Stimulated activated CD4-positive, alpha-beta T cell treated with anti-CD3 and anti-CD28 coated beads, Interleukin-4, amount 100 ng/mL, for 4 hours (primary cell): ENCODE results near the gene IFNA8.
"Not testable (repeated sequence)": the region's sequence is repeated elsewhere in the genome, so short reads cannot be mapped to it uniquely, and the experiment has no call there.

Experiments
- DNase-seq, 2 experiments: peaks; one replicate each; pipeline ENCODE4 v3.0.0-alpha.2; 2020

IFNA8 gene

GRCh38 chr9:21408817-21409216, at the start of gene IFNA8:
Gene IFNA8 (plus strand): TSS chr9:21409117. CDS start chr9:21409177, 60 bp downstream.
- no peak for DNase-seq

- DNase-seq, result no peak
Measured at GRCh38 chr9:21362287-21362686, 46.6 kb upstream of the IFNA8 start.

DNA sequence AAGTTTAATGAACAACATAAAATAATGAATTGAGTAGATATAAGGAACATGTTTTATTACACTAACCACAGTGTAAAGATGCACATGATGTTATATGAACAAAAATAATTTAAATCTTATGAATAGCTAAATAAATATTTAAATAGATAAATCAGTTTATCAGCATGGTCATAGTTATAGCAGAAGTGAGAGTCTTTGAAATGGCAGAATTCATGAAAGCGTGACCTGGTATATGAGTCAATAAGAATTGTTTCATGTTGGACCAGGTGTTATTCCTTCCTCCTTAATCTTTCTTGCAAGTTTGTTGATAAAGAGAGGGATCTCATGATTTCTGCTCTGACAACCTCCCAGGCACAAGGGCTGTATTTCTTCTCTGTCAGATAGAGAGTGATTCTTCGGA, 41.7 kb upstream of the IFNA8 start:
- not testable (repeated sequence) for DNase-seq

GRCh38 chr9:21367957-21368356, 41.0 kb upstream of the IFNA8 start, which contains the start of gene IFNA13:
Gene IFNA13 (minus strand): TSS chr9:21368057. CDS start chr9:21368010, 47 bp downstream.
- no peak for DNase-seq

DNA sequence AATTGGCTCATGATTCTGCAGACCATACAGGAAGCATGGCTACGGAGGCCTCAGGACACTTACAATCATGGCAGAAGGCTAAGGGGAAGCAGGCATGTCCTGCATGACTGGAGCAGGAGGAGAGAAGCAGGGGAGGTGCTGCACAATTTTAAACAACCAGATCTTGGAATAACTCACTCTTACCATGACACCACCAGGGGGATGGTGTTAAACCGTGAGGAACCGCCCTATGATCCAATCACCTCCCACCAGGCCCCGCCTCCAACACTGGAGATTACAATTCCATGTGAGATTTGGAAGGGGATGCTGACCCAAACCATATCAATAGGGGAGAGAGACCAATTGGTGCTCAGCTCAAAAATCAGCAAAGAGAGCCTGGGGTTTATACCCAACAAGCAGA, 37.5 kb upstream of the IFNA8 start:
- not testable (repeated sequence) for DNase-seq

DNA sequence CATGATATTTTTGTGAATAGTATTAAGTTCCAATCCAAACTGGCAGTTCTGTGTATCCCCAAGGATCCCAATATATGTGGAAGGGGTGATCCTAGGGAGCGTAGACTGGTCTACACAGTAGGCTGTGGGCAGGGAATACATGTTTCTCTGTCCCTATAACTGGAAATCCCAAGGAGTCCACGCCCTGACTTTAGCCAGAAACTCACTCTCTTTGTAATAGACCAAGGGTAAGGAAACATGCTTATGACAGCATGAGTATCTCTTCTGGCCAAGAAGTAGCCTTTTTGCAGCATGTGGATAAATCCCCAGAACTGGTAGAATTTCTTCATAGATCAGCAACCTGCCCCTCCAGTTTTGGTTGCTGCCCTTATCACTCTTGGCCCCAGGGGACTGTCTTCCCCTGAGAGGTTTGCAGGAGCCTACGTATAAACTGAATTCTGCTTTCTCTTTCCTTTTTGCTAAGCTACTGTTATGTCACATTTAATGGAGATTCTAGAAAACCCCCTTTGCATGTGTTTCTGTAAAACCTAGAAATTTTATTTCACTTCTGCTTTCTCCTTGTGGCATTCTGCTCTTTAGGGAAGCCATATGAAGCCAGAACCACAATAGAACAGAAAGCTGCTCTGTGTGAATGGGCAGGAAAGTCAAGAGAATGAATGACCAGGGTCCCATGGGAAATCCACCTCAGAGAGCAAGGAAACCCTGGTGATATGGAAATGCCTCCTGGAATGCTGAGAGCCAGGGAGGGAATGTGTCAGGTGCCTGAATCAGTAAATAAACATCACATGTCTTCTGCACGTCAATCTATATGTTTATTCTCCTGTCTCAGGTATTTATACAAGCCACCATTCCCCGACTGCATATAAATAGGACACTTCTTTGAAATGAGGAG, 27.2 kb upstream of the IFNA8 start:
- peak in 1 of 2 experiments; percentile 6 for DNase-seq

- no peak for DNase-seq
Measured at GRCh38 chr9:21383627-21384026, 25.3 kb upstream of the IFNA8 start.

GRCh38 chr9:21385131-21385670, 23.7 kb upstream of the IFNA8 start, which contains the start of gene IFNA2:
Gene IFNA2 (minus strand): TSS chr9:21385398. CDS start chr9:21385329, 69 bp downstream.
- DNase-seq, result no peak

DNA sequence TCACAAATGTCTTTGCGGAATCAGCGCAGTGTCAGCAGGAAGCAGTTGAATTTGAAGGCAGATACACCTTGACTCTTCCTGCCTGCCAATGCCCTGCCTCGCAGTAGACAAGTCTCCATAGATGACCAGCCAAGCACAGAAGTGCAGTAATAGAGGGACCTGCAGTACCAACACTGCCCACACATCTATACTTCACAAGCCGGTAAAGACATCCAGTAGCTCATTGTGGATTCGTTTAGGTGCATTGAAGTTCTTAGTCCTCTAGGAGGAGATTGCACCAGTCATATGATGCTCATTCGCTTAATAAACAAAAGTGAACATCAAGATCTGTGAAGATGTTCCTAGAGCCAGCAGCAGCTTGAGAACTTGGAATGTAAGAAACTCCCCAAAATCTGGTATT, 16.6 kb upstream of the IFNA8 start:
- no peak for DNase-seq

- DNase-seq, result peak; percentile 52 to 65
Measured at GRCh38 chr9:21395778-21396717, 12.9 kb upstream of the IFNA8 start.

GRCh38 chr9:21398955-21399489, 9.9 kb upstream of the IFNA8 start:
- no peak for DNase-seq

DNA sequence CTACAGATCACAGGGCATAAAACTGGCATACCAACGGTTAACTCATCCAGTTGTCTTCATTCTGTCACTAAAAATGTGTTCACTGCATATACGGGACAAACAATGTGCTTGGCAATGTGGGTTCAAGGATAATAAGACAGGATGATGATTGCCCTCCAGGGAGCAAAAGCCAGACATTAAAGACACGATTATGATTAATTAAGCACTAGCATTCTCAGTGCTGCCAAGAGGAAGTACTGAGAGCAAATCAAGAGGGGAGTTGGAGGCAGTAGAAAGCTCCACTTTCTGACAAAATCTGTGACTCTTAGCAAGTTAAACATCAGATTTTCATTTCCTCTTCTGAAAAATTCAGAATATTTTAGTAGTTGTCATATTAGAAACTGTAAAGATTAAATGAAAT, 9.0 kb upstream of the IFNA8 start:
- no peak for DNase-seq

DNA sequence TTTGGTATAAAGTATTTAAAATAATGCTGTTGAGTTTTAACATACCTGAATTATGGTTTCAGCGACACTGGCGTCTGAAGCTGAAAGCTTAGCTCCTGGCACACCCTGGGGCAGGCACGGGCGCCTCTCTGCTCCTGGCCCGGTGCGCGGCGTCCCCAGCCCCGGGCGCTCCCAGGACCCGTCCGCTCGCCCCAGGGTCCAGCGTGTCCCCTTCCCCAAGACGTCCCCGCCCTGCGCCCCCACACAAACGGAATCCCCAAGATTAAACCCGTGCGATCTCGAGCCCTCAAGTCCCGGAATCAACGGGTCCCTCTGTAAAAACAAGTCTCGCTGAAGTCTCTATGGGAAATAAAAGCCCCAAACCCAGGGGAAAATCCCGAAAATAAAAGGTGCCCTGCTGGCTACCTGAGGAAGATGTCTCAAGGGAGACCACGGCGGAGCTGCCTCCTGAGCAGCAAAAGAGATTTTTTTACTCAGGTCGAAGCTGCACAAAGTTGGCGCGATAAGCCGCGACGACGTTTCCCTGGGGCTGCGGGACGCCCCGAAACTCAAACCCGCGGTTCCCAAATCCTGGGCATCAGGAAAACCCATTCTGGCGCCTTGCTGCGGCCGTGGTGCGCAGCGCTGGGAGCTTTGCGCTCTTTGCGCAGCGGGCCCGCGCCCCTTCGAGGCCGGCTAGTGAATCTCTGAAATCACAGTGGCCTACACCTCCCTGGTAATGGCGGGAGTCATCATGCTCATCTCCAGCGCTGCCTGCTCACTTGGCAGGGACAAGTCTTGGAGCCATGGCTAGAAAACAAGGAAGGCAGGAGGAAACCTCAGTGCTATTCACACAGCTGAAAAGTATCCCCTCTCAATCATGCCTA, 6.3 kb upstream of the IFNA8 start:
- no peak for DNase-seq

DNA sequence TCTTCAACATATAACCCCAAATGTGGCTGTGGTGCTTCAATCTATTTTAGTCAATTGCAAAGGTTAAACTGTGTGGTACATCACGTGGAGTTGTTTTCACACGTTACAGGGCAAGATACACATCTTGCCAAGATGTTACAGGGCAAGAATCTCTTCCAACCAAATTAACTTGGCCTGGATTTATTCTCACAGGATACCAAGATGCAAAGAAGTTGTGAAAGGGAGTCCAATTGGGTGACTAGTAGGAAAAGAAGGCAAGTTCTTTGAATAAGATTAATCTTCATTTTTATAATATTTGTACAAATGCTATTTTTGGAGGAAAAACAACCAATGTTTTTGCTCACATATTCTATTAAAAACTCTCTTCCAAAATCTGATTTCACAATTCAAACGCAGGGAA, 4.8 kb upstream of the IFNA8 start:
- DNase-seq, result no peak

DNA sequence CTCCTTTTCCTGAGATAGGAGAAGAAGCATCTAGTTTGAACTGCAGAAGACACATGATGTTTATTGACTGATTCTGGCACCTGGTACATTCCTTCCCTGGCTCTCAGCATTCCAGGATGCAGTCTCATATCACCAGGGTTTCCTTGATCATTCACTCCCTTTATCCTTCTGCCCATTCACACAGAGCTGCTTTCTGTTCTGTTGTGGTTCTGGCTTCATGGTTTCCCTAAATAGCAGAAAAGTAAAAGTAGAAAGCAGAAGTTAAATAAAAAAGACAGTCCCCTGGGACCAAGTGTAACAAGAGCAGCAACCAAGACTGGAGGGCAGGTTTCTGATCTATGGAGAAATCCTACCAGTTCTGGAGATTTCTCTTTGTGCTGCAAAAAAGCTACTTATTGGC, 3.2 kb downstream of the IFNA8 start:
- no peak for DNase-seq

GRCh38 chr9:21413151-21413550, 4.2 kb downstream of the IFNA8 start:
- no peak for DNase-seq

GRCh38 chr9:21413624-21414023, 4.7 kb downstream of the IFNA8 start:
- no peak for DNase-seq

GRCh38 chr9:21414220-21414940, 5.5 kb downstream of the IFNA8 start:
- no peak for DNase-seq

GRCh38 chr9:21415493-21416267, 6.8 kb downstream of the IFNA8 start:
- no peak for DNase-seq

DNA sequence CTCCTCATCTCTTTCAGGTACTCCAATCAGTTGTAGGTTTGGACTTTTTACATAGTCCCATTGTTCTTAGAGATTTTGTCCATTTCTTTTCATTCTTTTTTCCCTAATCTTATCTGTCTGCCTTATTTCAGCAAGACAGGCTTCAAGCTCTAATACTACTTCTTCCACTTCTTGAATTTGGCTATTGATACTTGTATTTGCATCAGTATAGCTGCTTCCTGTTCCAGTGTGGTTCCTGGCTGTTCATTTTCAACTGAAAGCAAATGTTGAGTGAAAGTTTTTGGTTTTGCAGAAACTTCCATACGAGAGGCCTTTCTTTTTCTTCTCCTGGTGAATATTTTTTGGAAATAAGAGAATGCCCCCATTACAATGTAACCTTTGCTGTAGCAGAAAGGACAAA, 19.3 kb downstream of the IFNA8 start:
- DNase-seq, result no peak
